PC-3 (cell line): ENCODE measurements around the gene RNF14.

ENCODE experiments used
- CTCF ChIP-seq: fragments of 300-600 bp; sonication (generic); conservative IDR thresholded peaks from 2 replicates; pipeline ENCODE4 v1.5.1; 2017; ENCODE audit warnings: antibody characterized with exemption, low read depth, mild to moderate bottlenecking, low read length
- EZH2 ChIP-seq: fragments of 300-600 bp; sonication (generic); IDR thresholded peaks from one replicate; pipeline ENCODE4 v1.6.1; 2017; ENCODE audit warnings: antibody characterized with exemption, mild to moderate bottlenecking, low read length; ENCODE audit not compliant: unreplicated experiment

- TF ChIP-seq CTCF = no peak
- no peak for TF ChIP-seq EZH2
Observed at GRCh38 chr5:141965071-141965470, 3.8 kb upstream of the RNF14 start.
